OCI-LY7 (cell line): ENCODE data around the gene RNF224.

ENCODE experiments used
- CTCF ChIP-seq: fragments of 200-600 bp; sonication (generic); conservative IDR thresholded peaks from 2 replicates; pipeline ENCODE4 v1.5.1; 2014; ENCODE audit warnings: mild to moderate bottlenecking, antibody characterized with exemption, low read length, moderate library complexity, mixed read lengths
- EZH2phosphoT487 ChIP-seq: fragments of 200-600 bp; sonication (generic); IDR thresholded peaks from 2 replicates; pipeline ENCODE4 v1.6.1; 2018; ENCODE audit warnings: low read depth, borderline replicate concordance, mild to moderate bottlenecking, mixed run types, antibody characterized with exemption, low read length, moderate library complexity, mixed read lengths

GRCh38 chr9:137229903-137230704 lies 2.8 kb downstream of the RNF224 start:
- TF ChIP-seq CTCF = no peak
- no peak for TF ChIP-seq EZH2phosphoT487
